Astrocyte (in vitro differentiated cells and primary cell): Measurements from ENCODE around the gene CLNK. TPM values are rescaled to one million over a fixed set of nuclear protein-coding genes. Genes with fewer than 3 reads are reported as not detected.

Source experiments
- DNase-seq: peaks from one replicate; pipeline ENCODE4 v3.0.0-alpha.2; 2010; ENCODE audit warnings: low read depth
- FAIRE-seq: peaks from 2 replicates; lab custom pipeline; 2011; peaks lifted over from hg19 to GRCh38; lab: Jason Lieb, UNC
- H2AFZ ChIP-seq: 2 replicates; pipeline ENCODE4 v1.6.0; 2012; ENCODE audit warnings: low read depth, low read length, inconsistent platforms
- H3K27ac ChIP-seq: 2 replicates; pipeline ENCODE4 v1.5.1; 2011; ENCODE audit warnings: low read depth, low read length, inconsistent platforms
- H3K27me3 ChIP-seq: 2 replicates; pipeline ENCODE4 v1.6.0; 2011; ENCODE audit warnings: low read length, inconsistent platforms; ENCODE audit not compliant: insufficient read depth
- H3K36me3 ChIP-seq: 2 replicates; pipeline ENCODE4 v1.5.1; 2011; ENCODE audit warnings: low read length, inconsistent platforms; ENCODE audit not compliant: insufficient read depth
- H3K4me1 ChIP-seq: 2 replicates; pipeline ENCODE4 v1.5.1; 2011; ENCODE audit warnings: low read length, inconsistent platforms; ENCODE audit not compliant: insufficient read depth
- H3K4me2 ChIP-seq: 2 replicates; pipeline ENCODE4 v1.6.0; 2012; ENCODE audit warnings: low read length, inconsistent platforms
- H3K4me3 ChIP-seq: 2 replicates; pipeline ENCODE4 v1.5.1; 2011; ENCODE audit warnings: low read depth, mild to moderate bottlenecking, low read length, inconsistent platforms; ENCODE audit not compliant: insufficient read depth
- H3K79me2 ChIP-seq: 2 replicates; pipeline ENCODE4 v1.6.0; 2012; ENCODE audit warnings: mild to moderate bottlenecking, low read length, inconsistent platforms; ENCODE audit not compliant: insufficient read depth
- H3K9ac ChIP-seq: 2 replicates; pipeline ENCODE4 v1.6.0; 2012; ENCODE audit warnings: mild to moderate bottlenecking, low read length, inconsistent platforms
- H3K9me3 ChIP-seq: 2 replicates; pipeline ENCODE4 v1.5.1; 2012; ENCODE audit warnings: low read depth, mild to moderate bottlenecking, low read length, inconsistent platforms; ENCODE audit not compliant: insufficient read depth
- H4K20me1 ChIP-seq: 2 replicates; pipeline ENCODE4 v1.6.0; 2012; ENCODE audit warnings: low read length, inconsistent platforms; ENCODE audit not compliant: insufficient read depth
- H3K27ac Mint-ChIP-seq: one replicate; pipeline ENCODE4 v1.8.0; 2021; ENCODE audit warnings: mild to moderate bottlenecking, mixed read lengths; ENCODE audit not compliant: unreplicated experiment
- H3K27me3 Mint-ChIP-seq: one replicate; pipeline ENCODE4 v1.8.0; 2021; ENCODE audit warnings: low read depth, mixed read lengths; ENCODE audit not compliant: unreplicated experiment
- H3K36me3 Mint-ChIP-seq: one replicate; pipeline ENCODE4 v1.8.0; 2021; ENCODE audit warnings: low read depth, mixed read lengths; ENCODE audit not compliant: unreplicated experiment
- H3K4me1 Mint-ChIP-seq: one replicate; pipeline ENCODE4 v1.8.0; 2021; ENCODE audit warnings: low read depth, mixed read lengths; ENCODE audit not compliant: unreplicated experiment
- H3K4me3 Mint-ChIP-seq: one replicate; pipeline ENCODE4 v1.8.0; 2021; ENCODE audit warnings: mild to moderate bottlenecking, moderate library complexity, mixed read lengths; ENCODE audit not compliant: unreplicated experiment
- H3K9me3 Mint-ChIP-seq: one replicate; pipeline ENCODE4 v1.8.0; 2021; ENCODE audit warnings: mild to moderate bottlenecking, mixed read lengths; ENCODE audit not compliant: unreplicated experiment
- EZH2 ChIP-seq: IDR thresholded peaks from 2 replicates; pipeline ENCODE4 v1.6.1; 2012; ENCODE audit warnings: mild to moderate bottlenecking, low read length, inconsistent platforms; ENCODE audit not compliant: insufficient read depth
- total RNA-seq: library from RNA; stranded (reverse); gene quantifications from 2 replicates; pipeline ENCODE4 v1.2.1, GENCODE V29; 2021
- TF ChIP-seq, protein P1 (sequence below): IDR thresholded peaks from 2 replicates; pipeline ENCODE4 v1.5.1; 2011; ENCODE audit warnings: low read depth, mild to moderate bottlenecking, inconsistent platforms, low read length, moderate library complexity; ENCODE audit not compliant: insufficient read depth

The CLNK gene
- total RNA-seq, 1 donor from 2014 or later, result not detected

DNA sequence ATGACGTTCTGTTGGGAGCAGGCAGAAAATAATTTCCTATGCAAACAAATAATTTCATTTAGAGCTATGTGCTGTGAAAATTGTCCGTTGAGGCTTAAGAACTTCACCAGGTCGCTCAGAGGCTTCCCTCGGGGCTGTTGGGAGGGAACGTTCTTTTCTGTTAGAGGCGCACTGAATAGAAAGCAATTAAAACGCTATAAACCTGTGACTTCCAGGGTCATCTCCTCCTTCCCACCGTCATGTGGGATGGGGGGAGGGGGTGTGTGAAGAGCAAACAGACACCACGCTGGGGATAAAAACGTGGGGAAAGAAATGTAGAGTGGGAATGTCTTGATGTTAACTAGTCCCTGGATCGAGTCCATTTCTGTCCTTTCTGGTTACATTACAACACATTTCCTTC is 192.1 kb downstream of the CLNK start:
- H3K79me2 ChIP-seq, result no peaks in the 10 kb centered on the region
- no peaks in the 10 kb centered on the region for H3K36me3 ChIP-seq
- H3K27ac ChIP-seq, result no peak overlapping the region
- H3K27me3 ChIP-seq, result no peaks in the 10 kb centered on the region
- H3K9ac ChIP-seq, result no peak overlapping the region
- Mint-ChIP-seq H3K27me3 (peaks cover 5% of the 10 kb centered on the region), H3K36me3 (no peaks in the 10 kb centered on the region), H3K4me3 (no peak overlapping the region), H3K4me1 (peaks cover 7% of the 10 kb centered on the region), H3K27ac (no peak overlapping the region), H3K9me3 (no peaks in the 10 kb centered on the region)
- H3K4me2 ChIP-seq, result no peak overlapping the region
- no peak for FAIRE-seq
- no peak for TF ChIP-seq EZH2
- TF ChIP-seq, protein P1, sequence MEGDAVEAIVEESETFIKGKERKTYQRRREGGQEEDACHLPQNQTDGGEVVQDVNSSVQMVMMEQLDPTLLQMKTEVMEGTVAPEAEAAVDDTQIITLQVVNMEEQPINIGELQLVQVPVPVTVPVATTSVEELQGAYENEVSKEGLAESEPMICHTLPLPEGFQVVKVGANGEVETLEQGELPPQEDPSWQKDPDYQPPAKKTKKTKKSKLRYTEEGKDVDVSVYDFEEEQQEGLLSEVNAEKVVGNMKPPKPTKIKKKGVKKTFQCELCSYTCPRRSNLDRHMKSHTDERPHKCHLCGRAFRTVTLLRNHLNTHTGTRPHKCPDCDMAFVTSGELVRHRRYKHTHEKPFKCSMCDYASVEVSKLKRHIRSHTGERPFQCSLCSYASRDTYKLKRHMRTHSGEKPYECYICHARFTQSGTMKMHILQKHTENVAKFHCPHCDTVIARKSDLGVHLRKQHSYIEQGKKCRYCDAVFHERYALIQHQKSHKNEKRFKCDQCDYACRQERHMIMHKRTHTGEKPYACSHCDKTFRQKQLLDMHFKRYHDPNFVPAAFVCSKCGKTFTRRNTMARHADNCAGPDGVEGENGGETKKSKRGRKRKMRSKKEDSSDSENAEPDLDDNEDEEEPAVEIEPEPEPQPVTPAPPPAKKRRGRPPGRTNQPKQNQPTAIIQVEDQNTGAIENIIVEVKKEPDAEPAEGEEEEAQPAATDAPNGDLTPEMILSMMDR, result no peak
- DNase-seq, result no peak
- H2AFZ ChIP-seq, result no peak overlapping the region
- H3K4me3 ChIP-seq, result no peak overlapping the region
- H3K9me3 ChIP-seq, result peaks cover 3% of the 10 kb centered on the region
- H3K4me1 ChIP-seq, result no peaks in the 10 kb centered on the region
- H4K20me1 ChIP-seq, result no peaks in the 10 kb centered on the region

DNA sequence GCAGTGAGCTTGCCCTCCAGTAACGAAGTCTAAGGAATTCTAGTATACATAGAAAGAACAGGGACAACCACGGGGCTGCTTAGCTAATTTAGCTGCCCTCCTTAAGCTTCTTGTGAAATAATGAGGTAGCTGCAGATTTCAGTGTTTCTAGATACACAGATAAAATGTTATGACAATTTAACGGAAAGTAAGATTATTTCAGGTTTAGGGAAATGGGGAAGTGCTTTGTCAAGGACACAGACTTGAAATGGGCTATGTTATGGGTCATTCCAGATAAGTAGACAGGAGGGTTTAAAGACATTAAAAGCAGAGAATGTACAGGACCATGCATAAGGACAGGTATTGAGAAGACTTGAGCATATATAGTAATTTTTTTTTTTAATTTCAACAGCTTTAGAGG is 193.2 kb downstream of the CLNK start:
- FAIRE-seq (no peak), DNase-seq (no peak)
- no peak overlapping the region for H3K4me2 ChIP-seq
- Mint-ChIP-seq H3K4me3 (no peak overlapping the region), H3K27ac (no peak overlapping the region), H3K9me3 (no peaks in the 10 kb centered on the region), H3K4me1 (peaks cover 5% of the 10 kb centered on the region), H3K27me3 (peaks cover 5% of the 10 kb centered on the region), H3K36me3 (no peaks in the 10 kb centered on the region)
- H3K9ac ChIP-seq, result no peak overlapping the region
- H4K20me1 ChIP-seq, result no peaks in the 10 kb centered on the region
- H3K27ac ChIP-seq, result no peak overlapping the region
- no peaks in the 10 kb centered on the region for H3K4me1 ChIP-seq
- no peak overlapping the region for H3K4me3 ChIP-seq
- H3K79me2 ChIP-seq, result no peaks in the 10 kb centered on the region
- no peaks in the 10 kb centered on the region for H3K27me3 ChIP-seq
- peaks cover 3% of the 10 kb centered on the region for H3K9me3 ChIP-seq
- no peak overlapping the region for H2AFZ ChIP-seq
- no peak for TF ChIP-seq EZH2
- TF ChIP-seq, protein P1, result no peak
- no peaks in the 10 kb centered on the region for H3K36me3 ChIP-seq

DNA sequence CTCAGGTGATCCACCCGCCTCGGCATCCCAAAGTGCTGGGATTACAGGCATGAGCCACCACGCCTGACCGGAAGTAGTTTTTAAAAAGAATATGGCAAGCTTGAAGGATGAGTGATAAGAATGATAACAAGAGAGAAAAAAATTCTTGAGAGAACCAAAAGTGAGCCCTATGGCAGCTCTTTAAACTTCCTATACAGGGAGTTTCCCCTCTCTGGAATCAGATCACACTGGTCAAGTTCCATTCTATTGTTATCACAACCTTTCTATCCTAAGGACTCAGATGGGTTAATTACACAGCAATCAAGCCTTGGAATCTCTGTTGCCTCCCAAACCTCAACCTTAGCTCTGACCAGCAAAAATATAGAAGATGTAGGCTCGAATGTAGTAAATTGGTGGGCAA is 193.6 kb downstream of the CLNK start:
- no peak overlapping the region for H3K4me2 ChIP-seq
- Mint-ChIP-seq H3K4me1 (peaks cover 3% of the 10 kb centered on the region), H3K4me3 (no peak overlapping the region), H3K36me3 (no peaks in the 10 kb centered on the region), H3K27ac (no peak overlapping the region), H3K9me3 (no peaks in the 10 kb centered on the region), H3K27me3 (peaks cover 5% of the 10 kb centered on the region)
- peaks cover 3% of the 10 kb centered on the region for H3K9me3 ChIP-seq
- H3K4me1 ChIP-seq, result no peaks in the 10 kb centered on the region
- no peaks in the 10 kb centered on the region for H3K79me2 ChIP-seq
- no peak overlapping the region for H3K4me3 ChIP-seq
- no peaks in the 10 kb centered on the region for H4K20me1 ChIP-seq
- no peaks in the 10 kb centered on the region for H3K27me3 ChIP-seq
- TF ChIP-seq, protein P1, result no peak
- TF ChIP-seq EZH2, result no peak
- H3K9ac ChIP-seq, result no peak overlapping the region
- no peaks in the 10 kb centered on the region for H3K36me3 ChIP-seq
- H3K27ac ChIP-seq, result no peak overlapping the region
- no peak overlapping the region for H2AFZ ChIP-seq
- no peak for FAIRE-seq
- DNase-seq, result no peak
